ENCODE measurements around the gene SMTNL2.
"Not testable (repeated sequence)": the region's sequence is repeated elsewhere in the genome, so short reads cannot be mapped to it uniquely, and the experiment has no call there.

SMTNL2 gene

DNA sequence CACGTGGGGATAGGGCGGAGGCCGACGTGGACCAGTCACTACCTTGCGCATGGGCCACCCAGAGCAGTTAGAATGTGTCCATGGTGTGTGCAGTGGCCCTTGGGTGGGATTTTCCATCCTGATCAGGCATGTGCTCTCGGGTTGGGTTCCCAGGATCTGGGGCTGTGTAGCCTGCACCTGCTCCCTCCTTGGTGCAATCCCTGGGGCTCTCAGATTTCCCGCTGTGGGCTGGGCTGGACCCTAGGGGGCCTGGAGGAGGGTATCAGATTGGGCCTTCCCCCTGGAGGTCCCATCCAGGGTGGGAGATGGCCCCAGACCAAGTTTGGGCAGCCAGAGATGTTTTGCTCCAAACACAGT, 1.3 kb downstream of the SMTNL2 start:
- no peak for DNase-seq (ENCODE audit: low read depth in 2 of 2)

DNA sequence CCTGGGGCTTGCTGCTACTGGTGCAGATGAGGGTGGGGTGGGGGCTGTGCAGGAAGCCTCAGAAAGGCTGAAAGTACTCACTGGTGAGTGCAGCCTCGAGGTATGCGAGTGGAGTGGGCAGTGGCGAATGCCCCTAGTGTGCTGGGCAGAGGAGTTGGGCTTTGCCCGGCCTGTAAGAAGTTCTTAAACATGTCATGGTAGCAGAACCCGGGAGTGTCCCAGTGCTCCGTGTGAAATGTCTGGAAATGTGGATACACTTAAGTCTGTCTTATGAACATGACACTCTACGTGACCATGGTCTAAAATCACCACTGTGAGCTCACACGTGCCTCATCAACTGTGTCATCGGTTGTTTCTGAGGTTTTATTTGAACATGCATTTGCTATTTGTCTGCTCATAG, 1.7 kb downstream of the SMTNL2 start:
- no peak for DNase-seq (ENCODE audit: low read depth in 2 of 2)

DNA sequence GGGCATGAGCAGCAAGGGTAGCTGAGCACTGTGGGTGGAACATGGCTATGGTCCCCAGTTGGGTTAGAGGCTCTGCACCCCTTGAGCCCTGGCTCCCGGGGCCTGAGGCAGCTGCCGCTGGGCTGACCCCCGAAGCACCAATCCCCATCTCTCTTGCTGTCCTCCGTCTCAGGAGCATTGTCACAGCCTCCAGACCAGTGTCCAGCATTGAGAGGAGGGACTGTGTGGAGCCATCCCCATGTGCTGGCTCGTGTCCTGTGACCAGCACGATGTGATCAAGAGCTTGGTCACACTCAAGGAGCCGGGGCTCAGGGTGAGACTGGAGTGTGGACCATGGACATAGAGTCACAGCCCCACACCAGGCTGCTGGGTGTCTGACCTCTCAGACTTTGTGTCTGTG, 2.9 kb downstream of the SMTNL2 start:
- no peak for DNase-seq (ENCODE audit: low read depth in 2 of 2)

DNA sequence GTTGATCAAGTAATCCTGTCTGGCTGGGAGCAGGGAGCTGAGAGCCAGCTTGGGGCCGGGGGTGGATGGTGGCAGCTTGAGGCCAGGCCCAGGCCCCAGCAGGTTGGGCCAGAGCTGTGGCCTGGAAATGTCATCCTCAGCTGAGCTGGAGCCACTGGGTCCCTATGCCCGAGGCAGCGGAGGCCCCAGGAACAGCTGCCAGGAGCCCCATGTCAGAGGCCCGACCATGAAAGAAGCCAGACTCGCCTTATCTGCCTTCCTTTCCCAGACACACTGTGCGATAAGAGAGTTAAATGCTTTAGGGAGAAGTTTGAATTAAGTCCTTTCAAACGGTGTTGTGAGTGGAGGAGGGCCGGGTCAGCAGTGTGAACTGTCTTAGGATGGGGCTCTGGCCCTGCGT, 3.5 kb downstream of the SMTNL2 start:
- DNase-seq (ENCODE audit: low read depth in 2 of 2), result no peak

DNA sequence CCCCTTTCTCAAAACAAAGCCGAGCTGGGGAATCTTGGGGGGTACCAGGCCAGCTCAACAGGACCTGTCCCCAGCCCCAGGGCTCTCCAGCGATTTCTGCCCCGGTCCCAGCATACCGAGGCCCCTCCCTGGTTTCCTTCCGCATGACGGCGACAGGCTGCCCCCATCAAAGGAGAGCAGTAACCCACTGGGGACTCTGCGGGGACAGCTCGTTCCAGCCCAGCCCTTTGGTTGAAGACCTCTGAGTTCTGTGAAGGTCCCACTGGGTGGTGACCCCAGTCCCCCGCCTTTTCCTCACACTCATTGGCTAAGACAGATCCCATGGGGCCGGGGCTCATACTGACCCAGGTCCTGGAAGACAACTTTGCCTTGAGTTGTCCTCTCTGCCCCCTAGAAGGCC, 4.1 kb downstream of the SMTNL2 start:
- no peak for DNase-seq (ENCODE audit: low read depth in 2 of 2)

DNA sequence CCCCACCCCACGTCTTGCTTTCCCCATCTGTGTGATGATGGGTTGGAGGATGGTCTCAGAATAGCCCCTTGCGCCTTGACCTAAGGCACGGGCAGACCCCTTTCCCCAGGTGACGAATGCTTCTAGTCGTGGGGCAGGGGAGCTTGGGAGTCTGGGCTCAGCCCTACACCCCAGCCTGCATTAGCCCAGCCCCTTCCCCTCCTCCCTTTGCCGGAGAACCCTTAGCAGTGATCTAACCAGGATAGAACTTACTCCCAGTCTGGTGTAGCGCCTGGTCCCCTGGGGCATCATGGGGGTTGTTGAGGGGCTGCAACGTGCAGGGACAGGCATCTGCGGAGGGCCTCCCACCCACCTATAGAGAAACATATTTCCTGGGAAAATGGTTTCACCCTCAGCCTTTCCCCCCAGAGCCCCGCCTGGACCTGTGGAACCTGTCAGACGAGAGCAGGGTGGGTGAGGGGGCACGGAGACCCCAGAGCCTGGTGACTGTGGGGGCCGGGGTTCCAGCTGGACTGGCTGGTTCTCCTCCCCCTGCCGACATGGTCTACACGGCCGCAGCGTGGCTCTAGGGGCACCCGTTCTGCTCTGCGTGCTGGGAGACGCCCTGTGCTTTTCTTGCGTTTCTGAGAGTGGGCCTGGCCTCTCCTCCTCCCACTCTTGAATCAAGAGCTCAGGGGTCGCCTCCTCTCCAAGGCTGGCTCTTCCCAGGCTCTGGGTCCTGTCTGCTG, 4.7 kb downstream of the SMTNL2 start:
- no peak for DNase-seq (ENCODE audit: low read depth in 2 of 2)

DNA sequence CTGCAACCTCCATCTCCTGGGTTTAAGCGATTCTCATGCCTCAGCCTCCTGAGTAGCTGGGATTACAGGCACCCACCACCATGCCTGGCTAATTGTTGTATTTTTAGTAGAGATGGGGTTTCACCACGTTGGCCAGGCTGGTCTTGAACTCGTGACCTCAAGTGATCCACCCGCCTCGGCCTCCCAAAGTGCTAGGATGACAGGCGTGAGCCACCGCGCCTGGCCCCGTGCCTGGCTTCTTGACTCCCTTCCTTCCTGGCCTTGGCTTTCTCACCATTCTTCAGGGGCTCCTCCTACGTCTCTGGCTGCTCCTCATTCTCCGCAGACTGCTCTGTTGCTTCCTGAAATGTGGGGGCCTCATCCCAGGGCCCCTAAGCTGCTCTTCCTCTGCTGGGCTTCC, 5.7 kb downstream of the SMTNL2 start:
- not testable (repeated sequence) for DNase-seq (ENCODE audit: low read depth in 2 of 2)

DNA sequence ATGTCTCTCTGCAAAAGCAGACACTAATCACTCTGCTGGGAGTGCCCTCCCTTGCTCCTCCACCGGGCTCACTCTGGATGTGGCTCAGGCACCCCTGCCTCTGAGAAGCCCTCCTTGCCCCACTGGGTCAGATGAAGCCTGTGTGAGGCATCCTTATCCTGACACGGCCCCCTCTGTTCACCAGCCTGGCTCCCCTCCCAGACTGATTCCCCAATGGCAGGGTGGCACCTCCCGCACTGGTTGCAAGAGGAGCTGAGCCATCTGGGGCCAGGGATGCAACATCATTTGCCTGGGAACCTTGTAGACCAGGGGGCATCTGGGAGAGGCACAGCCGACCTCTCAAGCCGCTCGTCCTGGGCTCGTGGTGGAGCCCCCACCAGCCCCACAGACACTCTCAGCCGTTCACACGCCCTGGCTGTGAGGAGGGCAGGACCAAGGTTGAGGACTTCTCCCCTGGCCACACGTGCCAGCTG, 6.7 kb downstream of the SMTNL2 start:
- no peak for DNase-seq (ENCODE audit: low read depth in 2 of 2)

DNA sequence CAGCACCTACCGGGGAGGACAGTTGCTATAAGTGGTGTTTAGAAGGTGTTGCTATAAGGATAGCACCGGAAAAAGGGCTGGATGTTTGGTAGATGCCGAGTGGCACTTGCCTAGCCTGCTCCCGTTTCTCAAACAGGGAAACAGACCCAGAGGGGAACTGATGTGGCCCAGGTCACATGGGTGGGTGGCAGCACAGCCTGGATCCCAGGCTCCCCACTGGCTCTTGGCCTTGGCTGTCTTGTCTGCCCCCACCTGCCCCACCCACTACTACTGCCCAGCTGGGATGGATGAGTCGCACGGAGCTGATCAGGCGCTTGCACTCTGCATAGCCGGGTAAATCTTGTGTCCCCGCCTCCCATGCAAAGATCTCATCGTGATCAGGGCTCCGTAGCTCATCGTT, 7.2 kb downstream of the SMTNL2 start:
- no peak for DNase-seq (ENCODE audit: low read depth in 2 of 2)

DNA sequence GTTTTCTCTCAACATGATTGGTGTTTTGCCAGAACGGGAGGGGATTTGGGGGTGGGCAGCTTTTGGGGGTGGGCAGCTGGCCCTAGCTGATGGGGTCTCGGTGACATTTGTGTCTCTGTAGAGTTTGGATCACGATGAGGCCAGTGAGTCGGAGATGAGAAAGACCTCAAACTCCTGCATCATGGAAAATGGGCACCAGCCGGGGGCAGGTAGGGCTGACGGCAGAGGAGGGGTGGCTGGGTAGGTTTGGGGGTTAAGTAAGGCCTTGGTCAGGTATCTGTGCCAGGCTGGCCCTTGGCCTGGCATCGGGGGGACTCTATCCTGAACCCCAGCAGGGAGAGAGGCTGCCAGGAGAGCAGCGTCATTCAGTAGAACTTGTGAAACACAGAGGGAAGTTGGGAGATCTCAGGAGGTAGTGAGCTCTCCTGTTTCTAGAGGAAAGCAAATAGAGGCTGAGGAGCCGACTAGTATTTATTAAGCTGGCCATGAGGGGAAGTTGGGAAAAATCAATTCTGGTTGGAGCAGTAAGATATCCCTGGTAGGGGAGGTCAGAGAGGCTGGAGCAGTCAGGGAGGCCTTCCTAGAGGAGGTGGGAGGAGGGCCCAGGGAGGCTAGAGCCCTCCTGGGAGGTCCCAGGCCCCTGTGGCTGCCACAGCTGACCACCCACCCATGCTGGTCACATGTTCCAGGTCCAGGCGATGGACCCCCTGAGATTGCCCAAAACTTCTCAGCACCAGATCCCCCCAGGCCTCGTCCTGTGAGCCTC, 8.1 kb downstream of the SMTNL2 start:
- no peak for DNase-seq (ENCODE audit: low read depth in 2 of 2)

DNA sequence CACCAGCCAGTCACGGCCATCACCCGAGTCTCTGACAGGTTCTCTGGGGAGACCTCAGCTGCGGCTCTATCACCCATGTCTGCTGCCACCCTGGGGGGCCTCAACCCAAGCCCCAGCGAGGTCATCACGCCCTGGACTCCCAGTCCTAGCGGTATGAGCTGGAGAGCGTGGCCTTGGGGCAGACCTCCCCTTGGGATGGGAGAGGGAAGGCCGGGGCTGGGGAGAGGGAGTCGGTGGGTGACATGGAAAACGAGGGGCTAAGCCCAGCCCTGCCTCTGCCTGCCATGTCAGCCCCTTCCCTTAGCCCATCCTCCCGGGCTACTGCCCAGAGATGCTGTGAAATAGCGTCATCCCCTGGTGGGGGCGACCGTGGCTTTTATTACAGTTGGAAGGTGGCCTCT, 8.7 kb downstream of the SMTNL2 start:
- DNase-seq (ENCODE audit: low read depth in 2 of 2), result no peak

DNA sequence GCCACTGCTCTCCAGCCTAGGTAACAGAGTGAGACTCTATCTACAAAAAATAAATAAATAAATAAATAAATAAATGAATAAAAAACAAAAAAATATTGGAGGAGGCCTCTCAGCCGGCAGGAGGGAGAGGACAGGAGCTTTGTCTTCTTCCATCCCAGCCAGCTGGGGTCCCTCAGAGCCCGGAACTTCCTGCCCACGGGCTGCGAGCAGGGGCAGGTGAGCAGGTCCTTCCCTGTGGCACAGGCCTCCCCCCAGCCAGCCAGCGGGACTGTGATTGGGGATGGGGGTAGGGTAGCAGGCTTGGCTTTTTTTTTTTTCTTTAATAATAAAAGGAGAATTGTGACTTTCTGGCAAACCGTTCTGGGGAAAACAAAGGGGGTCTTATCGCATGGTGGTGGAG, 10.1 kb downstream of the SMTNL2 start:
- DNase-seq (ENCODE audit: low read depth in 2 of 2), result no peak

DNA sequence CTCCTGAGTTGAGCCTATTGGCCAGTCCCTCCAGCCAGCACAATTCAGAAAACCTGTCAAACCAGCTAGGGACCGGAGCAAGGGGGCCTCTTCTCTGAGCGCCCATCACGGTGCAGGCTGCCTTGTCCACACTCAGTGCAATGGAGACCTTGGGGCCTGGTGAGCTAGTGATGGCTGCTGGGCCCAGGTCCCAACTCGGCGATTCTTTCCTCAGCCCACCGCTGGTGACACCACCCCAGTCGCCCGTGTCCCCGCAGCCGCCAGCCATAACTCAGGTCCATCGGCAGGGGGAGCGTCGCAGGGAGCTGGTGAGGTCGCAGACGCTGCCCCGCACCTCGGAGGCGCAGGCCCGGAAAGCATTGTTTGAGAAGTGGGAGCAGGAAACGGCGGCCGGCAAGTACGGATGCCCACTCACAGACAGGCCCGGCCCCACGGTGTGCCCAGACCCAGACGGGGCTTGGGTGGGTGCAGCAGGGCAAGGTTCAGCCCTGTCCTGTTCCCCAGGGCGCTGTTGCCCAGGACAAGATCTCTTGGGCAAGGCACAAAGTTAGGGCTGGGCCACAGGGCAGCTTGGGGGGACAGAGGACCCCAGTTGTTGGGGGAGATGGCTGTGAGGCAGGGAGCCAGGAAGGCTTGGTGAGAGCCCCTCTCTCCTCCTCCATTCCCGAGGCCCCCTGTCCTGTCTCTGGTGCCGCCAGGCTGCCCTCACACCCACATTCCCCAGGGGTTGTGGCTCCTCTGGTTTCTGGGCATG, 10.8 kb downstream of the SMTNL2 start:
- DNase-seq (ENCODE audit: low read depth in 2 of 2), result peak in 1 of 2 donors; percentile 9

DNA sequence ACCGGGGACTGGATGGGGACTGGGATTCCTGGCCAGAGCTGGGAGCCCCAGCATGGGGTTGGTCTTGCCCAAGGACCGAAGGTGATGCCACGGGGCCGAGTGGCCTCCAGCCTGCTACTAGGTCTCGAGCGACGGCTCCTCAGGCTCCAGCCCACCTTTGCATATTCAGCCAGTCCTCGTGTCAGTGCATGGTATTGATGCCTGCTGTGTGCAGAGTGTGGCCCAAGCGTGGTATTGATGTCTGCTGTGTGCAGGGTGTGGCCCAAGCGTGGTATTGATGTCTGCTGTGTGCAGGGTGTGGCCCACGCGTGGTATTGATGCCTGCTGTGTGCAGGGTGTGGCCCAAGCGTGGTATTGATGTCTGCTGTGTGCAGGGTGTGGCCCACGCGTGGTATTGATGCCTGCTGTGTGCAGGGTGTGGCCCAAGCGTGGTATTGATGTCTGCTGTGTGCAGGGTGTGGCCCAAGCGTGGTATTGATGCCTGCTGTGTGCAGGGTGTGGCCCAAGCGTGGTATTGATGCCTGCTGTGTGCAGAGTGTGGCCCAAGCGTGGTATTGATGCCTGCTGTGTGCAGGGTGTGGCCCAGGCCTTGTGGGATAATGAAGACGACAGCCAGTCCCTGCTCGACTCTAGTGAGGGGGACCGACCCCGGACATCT, 11.5 kb downstream of the SMTNL2 start:
- not testable (repeated sequence) for DNase-seq (ENCODE audit: low read depth in 2 of 2)

DNA sequence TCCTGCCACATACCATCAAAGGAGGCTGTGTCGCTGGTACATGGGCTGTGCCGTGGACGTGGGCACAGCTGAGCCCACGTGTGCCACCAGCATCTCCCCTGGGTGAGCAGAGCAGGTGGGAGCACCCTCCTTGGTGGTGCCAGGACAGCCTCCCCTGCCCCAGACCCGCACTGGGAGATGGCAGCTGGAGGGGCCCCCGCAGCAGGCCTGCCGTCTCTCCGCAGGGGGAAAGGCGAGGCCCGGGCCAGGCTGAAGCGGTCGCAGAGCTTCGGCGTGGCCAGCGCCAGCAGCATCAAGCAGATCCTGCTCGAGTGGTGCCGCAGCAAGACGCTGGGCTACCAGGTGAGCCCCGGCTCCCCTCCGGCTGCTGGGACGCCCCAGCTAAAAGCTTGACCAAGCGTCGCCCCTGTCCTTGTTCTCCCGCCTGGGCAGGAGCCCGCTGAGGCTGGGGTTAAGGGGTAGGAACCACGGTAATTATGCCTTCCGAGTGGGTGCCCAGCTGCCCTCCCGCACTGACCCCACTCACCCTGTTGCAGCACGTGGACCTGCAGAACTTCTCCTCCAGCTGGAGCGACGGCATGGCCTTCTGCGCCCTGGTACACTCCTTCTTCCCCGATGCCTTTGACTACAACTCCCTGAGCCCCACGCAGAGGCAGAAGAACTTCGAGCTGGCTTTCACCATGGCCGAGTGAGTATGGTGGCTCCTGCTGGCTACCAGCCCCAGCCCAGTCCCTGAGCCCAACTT, 12.5 kb downstream of the SMTNL2 start:
- no peak for DNase-seq (ENCODE audit: low read depth in 2 of 2)

DNA sequence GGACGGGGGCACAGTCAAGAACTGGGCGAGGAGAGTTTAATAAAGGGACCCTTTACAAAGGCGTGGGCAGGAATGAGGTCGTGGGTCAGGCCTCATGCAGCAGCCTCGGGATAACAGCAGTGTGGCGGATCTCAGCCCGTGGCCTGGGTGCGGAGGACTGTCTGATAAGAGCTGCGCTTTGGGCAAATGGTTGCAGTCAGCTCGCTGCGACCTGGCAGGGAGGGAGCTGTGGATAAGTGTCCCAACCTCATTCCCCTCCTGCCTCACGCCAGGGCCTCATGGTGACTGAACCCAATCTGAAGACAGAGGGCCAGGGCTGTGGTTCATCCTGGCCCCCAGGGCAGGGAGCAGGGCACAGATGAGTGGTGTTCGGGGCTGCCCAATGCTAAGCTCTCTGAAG, 13.6 kb downstream of the SMTNL2 start:
- DNase-seq (ENCODE audit: low read depth in 2 of 2), result no peak

DNA sequence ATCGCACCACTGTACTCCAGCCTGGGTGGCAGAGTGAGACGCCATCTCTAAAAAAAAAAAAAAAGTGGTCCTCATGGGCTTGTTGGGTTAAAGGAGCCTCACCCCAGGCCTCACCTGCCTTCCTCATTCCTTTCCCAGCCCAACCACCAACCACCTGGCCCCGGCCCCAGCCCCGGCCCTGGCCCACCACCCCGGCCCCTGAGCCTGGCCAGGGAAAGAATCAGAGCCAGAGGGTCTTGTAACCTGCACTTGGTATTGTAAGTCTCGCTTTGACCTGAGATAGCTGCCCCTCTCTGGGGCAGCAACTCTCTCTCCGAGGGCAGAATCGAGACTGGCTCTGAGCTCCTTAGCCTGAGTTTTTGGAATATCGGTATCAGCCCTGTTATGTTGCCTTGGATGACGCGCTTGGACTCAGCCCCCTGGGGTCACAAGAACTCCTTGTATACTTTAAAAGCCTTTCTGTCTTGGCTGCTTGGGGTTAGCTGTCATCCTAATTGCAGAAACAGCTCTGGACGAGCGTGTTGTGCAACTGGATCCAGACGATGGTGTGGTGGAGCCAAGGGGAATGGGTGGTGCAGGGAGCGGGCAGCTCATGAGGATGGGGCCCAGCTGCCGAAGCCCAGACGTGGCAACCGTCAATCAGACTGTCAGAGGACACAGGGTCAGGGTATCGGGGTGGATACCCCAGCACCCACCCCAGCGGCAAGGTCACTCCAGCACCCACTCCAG, 14.6 kb downstream of the SMTNL2 start:
- DNase-seq (ENCODE audit: low read depth in 2 of 2), result no peak

DNA sequence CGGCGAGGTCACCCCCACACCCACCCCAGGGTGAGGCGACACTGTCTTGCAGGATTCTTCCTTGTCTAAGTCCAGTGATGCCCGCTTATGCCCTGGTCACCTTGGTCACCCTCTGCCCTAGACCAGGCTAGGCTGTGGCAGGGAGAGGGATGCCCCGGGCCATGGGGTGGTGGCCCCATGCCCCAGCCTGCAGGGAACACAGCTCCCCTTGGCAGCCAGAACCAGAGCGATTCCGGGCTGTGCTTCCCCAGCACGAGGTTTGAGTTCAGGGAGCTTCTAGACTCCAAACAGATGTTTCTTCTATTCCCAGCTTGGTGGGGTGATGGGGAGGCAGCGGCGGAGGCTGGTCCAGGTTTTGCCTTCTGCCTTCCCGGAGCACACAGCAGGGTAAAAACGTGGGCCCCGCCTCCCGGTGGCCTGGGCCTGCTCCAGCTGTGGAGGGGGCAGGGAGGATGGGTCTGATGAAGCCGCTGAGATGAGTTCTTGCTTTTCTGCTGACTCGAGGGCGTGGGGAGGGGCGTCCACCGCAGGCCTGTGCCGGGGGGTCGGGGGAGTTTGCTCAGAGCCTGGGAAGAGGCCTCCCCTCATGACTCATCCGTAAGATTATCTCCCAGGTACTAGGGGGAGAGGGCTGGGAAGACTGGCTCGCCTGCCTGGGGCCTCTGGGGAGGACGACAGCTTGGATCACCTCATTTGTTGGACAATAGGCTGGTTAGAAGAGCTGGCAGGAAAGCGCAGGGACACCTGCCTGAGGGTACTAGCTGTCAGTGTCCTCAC, 15.4 kb downstream of the SMTNL2 start:
- DNase-seq (ENCODE audit: low read depth in 2 of 2), result no peak

DNA sequence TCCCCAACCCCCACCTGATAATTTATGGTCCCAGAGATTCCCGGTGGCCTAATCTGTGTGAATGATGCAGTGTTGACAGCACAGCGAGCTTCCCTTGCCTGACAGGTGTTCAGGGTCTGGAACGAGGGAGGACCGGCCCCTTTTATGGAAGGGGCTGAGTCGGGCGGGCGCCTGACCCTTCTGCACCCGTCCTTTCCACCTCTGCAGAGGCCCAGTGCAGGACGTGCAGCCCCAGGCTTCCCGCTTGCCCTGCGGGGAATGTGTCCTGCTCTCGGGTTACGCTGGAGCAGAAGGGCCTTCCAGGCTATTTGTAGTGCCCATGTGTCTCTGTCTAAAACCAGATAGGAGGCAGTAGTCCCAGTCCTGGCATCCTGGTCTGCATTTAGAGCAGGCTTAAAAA, 16.2 kb downstream of the SMTNL2 start:
- DNase-seq (ENCODE audit: low read depth in 2 of 2), result no peak

DNA sequence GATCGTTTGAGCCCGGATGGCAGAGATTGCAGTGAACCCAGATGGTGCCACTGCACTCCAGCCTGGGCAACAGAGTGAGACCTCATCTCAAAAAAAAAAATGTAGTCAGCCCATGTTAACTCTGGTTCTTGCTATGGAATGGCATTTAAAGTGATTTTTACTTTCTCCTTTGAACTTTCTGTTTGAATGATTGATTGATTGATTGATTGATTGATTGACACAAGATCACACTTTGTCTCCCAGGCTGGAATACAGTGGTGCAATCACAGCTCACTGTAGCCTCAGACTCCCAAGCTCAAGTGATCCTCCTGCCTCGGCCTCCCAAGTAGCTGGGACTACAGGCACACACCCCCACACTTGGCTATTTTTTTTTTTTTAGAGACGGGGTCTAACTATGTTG, 17.0 kb downstream of the SMTNL2 start:
- no peak for DNase-seq (ENCODE audit: low read depth in 2 of 2)
